SKM-1 (cell line): ENCODE data around the gene USP19.
A peak's percentile ranks its signal among the peaks of the same experiment; 100 is the strongest.

Experiments used
- DNase-seq: peaks from one replicate; lab custom pipeline; 2025; ENCODE audit not compliant: unreplicated experiment; lab: John Stamatoyannopoulos, UW

Gene USP19, protein sequence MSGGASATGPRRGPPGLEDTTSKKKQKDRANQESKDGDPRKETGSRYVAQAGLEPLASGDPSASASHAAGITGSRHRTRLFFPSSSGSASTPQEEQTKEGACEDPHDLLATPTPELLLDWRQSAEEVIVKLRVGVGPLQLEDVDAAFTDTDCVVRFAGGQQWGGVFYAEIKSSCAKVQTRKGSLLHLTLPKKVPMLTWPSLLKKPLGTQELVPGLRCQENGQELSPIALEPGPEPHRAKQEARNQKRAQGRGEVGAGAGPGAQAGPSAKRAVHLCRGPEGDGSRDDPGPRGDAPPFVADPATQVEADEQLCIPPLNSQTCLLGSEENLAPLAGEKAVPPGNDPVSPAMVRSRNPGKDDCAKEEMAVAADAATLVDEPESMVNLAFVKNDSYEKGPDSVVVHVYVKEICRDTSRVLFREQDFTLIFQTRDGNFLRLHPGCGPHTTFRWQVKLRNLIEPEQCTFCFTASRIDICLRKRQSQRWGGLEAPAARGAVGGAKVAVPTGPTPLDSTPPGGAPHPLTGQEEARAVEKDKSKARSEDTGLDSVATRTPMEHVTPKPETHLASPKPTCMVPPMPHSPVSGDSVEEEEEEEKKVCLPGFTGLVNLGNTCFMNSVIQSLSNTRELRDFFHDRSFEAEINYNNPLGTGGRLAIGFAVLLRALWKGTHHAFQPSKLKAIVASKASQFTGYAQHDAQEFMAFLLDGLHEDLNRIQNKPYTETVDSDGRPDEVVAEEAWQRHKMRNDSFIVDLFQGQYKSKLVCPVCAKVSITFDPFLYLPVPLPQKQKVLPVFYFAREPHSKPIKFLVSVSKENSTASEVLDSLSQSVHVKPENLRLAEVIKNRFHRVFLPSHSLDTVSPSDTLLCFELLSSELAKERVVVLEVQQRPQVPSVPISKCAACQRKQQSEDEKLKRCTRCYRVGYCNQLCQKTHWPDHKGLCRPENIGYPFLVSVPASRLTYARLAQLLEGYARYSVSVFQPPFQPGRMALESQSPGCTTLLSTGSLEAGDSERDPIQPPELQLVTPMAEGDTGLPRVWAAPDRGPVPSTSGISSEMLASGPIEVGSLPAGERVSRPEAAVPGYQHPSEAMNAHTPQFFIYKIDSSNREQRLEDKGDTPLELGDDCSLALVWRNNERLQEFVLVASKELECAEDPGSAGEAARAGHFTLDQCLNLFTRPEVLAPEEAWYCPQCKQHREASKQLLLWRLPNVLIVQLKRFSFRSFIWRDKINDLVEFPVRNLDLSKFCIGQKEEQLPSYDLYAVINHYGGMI (N-terminal part only)

DNA sequence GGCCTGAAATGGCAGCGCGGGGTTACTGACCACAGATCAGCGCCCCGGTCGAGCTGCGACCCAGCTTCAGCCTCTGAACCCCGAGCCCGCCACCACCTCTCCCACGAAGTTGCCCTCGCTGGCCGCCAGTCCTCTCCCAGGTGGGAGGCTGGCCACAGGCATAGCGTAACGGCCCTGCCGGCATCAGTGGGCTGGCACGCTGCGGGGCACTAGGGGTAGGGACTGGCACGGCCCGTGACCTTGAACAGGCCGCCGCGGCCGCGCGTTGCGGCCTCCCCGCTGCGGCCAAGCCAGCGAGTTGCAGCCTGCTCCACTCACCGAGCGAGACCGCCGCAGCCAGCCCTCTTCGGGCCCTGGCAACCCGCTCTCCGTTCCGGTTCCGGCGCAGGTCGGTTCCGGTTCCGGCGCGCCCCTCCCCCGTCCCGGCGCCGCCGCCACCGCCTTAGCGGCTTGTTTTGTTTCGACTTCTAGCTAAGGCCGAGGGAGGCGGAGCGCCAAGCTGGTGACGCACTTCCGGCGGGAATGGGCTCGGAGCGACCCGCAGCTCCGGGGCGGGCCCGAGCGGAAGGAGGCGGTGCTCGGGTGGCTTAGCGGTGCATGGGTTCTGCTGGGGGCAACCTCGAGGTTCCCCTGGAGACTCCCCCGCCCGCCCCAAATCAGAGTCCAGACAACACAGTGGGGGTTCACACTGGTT lies at the start of gene USP19:
Gene USP19, minus strand, starts transcription at position 386 of the 694 bp plus-strand sequence. CDS start 1,678 bp downstream, outside the sequence.
- DNase-seq: peak; percentile 66

DNA sequence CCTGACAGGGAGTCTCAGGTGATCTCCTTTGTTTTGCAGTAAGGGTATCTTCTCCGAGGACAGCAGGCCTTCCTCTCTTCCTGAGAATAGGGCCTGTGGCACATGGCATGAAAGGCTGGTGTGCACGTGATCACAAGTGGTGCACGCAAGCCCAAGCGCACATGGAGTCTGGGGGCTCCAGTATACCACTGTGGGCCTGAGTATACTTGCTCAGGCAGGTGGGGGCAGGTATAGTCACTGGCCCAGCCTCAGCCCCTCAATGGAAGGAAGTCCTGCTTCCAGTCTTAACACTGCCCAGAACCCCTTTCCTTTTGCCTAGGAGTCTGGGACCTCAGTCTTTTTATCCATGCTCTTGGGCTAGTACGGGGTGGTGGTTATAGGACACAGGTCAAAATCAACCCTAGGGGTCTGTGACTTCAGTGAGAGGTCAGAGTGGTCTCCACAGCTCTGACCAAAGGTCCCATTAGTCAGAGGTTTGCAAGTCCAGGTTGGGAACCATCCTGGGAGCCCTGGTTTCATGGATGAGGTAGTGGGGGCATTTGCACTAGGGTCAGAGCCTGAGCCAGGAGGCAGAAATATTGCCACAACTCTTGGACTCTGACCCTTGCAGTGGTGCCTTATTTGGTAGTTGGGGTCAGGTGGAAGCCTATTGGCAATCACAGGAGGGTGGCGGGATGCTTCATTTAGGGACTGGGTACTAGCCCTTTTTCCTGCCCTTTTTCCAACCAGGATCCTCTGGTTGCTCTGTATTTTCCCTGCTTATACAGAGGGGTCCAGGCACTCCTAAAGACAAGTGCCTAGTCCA lies 46.3 kb upstream of the USP19 start:
- no peak for DNase-seq

DNA sequence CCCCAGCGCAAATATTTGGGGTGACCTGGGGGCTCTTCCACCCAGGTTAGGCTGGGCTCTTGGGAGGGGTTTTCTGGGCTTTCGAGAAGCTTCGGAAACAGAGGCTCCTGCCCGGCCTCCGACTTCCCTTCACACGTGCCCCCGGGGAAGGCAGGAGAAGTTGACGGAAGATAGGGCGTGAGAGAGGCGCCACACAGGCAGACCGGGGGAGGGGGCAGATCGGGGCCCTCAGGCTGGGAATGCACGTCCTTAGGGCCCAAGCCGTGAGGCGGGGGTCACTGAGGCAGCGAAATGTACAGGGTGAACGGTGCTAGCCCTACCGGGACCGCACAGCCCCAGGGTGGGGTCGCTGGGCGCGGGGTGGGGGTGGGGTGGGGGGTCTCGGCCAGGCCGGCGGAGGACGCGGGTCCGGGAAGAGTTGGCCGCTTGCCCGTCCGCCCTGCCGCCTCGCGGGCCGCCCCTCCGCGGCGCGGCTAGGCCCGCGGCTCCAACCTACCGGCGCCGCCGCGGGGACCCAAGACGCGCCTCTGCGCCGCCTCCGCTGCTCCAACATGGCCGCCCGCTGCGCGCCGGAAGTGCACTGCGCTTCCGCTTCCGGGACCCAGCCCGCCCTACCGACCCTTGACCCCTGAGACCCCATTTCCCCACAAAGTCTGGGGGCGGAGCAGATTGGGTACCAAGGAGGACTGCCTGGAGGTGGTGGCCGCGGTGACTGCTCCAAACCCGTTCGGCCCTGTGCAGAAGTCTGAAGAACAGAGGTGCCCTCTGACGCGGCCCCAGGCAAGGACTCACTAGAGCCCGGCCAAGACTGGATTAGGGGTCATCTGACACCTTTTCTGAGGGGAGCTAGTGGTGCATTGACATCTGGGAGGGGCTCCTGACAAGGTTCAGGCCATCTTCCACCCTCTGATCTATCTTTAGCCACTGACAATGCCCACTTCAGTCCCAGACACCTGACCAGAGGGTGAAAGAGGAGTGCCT lies 45.4 kb upstream of the USP19 start, which contains the start of gene CCDC71:
Gene CCDC71, minus strand, starts transcription at position 561 of the 981 bp plus-strand sequence. CDS start 2,123 bp downstream, outside the sequence.
- DNase-seq: peak; percentile 41

- DNase-seq: no peak
Observed at GRCh38 chr3:49164983-49165720, 44.5 kb upstream of the USP19 start.

GRCh38 chr3:49163609-49164008 lies 43.0 kb upstream of the USP19 start:
- no peak for DNase-seq

- no peak for DNase-seq
Observed at GRCh38 chr3:49162751-49163419, 42.3 kb upstream of the USP19 start.

GRCh38 chr3:49161808-49162530 lies 41.3 kb upstream of the USP19 start:
- peak; percentile 61 for DNase-seq

- DNase-seq: no peak
Observed at GRCh38 chr3:49161197-49161596, 40.6 kb upstream of the USP19 start.

GRCh38 chr3:49158792-49159191 lies 38.2 kb upstream of the USP19 start:
- DNase-seq: no peak

DNA sequence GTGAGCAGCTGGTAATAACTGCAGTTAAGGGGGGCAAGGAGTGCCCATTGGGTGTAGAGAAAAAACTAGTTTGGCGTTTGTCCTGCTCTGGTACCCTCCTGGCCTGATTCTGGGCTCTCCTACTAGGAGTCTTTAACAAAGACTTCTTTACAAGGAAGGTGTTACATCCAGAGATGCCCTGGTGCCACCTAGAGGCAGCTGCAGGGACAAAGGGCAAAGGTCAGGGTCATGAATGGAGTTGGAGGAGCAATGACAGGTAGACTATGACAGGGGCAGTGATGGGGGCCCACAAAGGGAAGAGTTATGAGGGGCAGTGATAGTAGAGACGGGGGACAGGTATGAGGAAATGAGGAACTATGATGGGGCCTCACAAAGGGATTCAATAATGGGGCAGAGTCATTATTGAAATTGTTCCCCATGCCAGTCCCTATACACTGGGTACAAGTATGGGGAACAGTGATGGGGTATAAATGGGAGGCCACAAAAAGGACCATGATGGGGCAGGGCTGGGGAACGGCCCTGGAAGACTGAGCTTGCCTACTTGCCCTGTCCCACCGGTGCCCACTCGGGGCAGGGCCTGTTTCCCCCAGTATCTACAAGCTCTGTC lies 37.6 kb upstream of the USP19 start:
- no peak for DNase-seq

DNA sequence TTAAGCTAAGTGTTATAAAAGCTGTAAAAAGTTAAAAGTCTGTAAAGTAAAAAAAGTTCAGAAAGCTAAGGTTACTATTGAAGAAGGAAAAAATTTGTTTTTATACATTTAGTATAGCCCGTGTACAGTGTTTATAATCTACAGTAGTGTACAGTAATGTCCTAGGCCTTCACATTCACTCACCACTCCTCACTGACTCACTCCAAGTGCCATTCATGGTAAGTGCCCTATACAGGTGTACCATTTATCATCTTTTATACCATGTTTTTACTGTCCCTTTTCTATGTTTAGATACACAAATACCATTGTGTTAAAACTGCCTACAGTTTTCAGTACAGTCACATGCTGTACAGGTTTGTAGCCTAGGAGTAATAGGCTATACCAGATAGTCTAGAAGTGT lies 36.7 kb upstream of the USP19 start:
- no peak for DNase-seq

- no peak for DNase-seq
Observed at GRCh38 chr3:49153349-49153912, 32.8 kb upstream of the USP19 start.

- no peak for DNase-seq
Observed at GRCh38 chr3:49151610-49152009, 31.0 kb upstream of the USP19 start.

DNA sequence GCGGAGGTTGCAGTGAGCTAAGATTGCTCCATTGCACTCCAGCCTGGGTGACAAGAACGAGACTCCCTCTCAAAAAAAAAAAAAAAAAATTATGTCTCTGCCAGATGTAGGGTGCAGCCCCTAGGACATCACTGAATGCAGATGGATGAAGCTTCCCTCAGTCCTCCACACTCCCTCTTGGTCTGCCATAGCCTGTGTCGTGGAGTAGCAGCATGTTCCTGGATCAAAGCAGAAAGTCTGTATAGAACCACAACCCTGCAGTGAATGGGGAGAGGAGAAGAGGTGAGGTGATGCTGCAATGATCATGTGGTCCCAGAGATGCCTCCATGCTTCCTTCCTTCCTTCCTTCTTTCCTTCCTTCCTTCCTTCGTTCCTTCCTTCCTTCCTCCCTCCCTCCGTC lies 27.5 kb upstream of the USP19 start:
- DNase-seq: no peak

DNA sequence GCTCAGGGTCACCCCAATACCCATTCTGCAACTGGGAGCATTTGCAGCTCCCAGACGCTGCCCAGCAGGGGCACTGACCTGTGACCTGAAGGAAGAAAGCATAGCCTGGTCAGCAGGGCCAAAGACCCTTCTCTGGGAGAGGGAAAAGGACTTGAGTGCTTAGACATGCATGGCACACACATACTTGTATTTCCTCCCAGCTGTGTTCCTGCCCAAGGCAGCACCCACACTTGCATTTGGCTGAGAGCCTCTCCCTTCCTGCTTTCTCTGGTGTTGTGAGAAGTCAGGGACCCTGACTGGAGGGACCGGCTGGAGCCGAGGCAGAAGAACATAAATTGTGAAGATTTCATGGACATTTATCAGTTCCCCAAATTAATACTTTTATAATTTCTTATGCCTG lies 19.5 kb upstream of the USP19 start:
- DNase-seq: no peak

DNA sequence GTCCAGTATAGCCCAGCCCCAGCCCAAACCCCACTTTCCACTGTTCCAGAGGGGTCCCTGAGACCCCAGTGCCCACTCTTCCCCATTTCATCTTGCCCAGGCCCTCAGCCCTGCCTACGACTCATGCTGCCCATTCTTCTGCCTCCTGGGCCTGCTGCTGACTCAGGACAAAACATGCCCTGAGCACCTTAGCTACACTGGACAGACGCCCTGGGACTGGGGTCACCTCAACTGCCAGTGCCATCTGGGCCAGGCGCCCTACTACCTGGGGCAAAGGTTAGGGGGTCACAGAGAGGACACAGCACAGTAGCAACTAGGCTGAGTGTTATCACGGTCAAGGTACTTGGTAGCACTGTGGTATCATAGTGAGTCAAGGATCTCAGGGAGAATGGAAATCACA lies 14.9 kb upstream of the USP19 start:
- DNase-seq: no peak
